KMS-11 (cell line): ENCODE data around the gene KANSL1.
A peak's percentile ranks its signal among the peaks of the same experiment; 100 is the strongest.

Experiments used
- H2AFZ ChIP-seq: fragments of 200-600 bp; sonication (generic); 2 replicates; pipeline ENCODE4 v1.6.1; 2016; ENCODE audit warnings: antibody characterized with exemption, mixed run types, low read depth
- H3K27ac ChIP-seq: fragments of 200-600 bp; sonication (generic); 2 replicates; pipeline ENCODE4 v1.6.1; 2016; ENCODE audit warnings: mild to moderate bottlenecking, mixed run types
- H3K27me3 ChIP-seq: fragments of 200-600 bp; sonication (generic); 2 replicates; pipeline ENCODE4 v1.6.1; 2017; ENCODE audit warnings: mild to moderate bottlenecking, low read depth, mixed run types, moderate library complexity; ENCODE audit not compliant: insufficient read depth
- H3K36me3 ChIP-seq: fragments of 200-600 bp; sonication (generic); 2 replicates; pipeline ENCODE4 v1.6.1; 2017; ENCODE audit warnings: mild to moderate bottlenecking, mixed run types; ENCODE audit not compliant: insufficient read depth
- H3K4me1 ChIP-seq: fragments of 200-600 bp; sonication (generic); 2 replicates; pipeline ENCODE4 v1.6.1; 2016; ENCODE audit warnings: mild to moderate bottlenecking, low read depth, mixed run types; ENCODE audit not compliant: poor library complexity, severe bottlenecking
- H3K4me2 ChIP-seq: fragments of 200-600 bp; sonication (generic); 2 replicates; pipeline ENCODE4 v1.7.0; 2016; ENCODE audit warnings: mild to moderate bottlenecking, mixed run types
- H3K4me3 ChIP-seq: fragments of 200-600 bp; sonication (generic); IDR thresholded peaks from 2 replicates; pipeline ENCODE4 v1.6.1; 2017; ENCODE audit warnings: low read depth, low read length, mixed read lengths; ENCODE audit not compliant: insufficient read depth
- H3K79me2 ChIP-seq: fragments of 200-600 bp; sonication (generic); 2 replicates; pipeline ENCODE4 v1.6.1; 2016; ENCODE audit warnings: low read depth, mixed run types; ENCODE audit not compliant: insufficient read depth
- H3K9ac ChIP-seq: fragments of 200-600 bp; sonication (generic); 2 replicates; pipeline ENCODE4 v1.6.1; 2016; ENCODE audit warnings: mild to moderate bottlenecking, mixed run types
- H4K20me1 ChIP-seq: fragments of 200-600 bp; sonication (generic); 2 replicates; pipeline ENCODE4 v1.6.1; 2016; ENCODE audit warnings: mild to moderate bottlenecking, mixed run types; ENCODE audit not compliant: insufficient read depth
- CTCF ChIP-seq: fragments of 200-600 bp; sonication (generic); conservative IDR thresholded peaks from 2 replicates; pipeline ENCODE4 v1.6.1; 2017; ENCODE audit warnings: low read depth, mild to moderate bottlenecking, antibody characterized with exemption, low read length, moderate library complexity, mixed read lengths

Gene KANSL1

GRCh38 chr17:46121841-46122485 is 71.3 kb downstream of the KANSL1 start:
- H3K4me1 ChIP-seq: peaks cover 97% of the 10 kb centered on the region
- no peak for TF ChIP-seq CTCF
- peak overlapping the region; percentile 58 for H3K4me2 ChIP-seq
- H3K27ac ChIP-seq: peak overlapping the region; percentile 68
- peak overlapping the region; percentile 11; the same call in 1 of the 2 replicates for H3K9ac ChIP-seq
- H4K20me1 ChIP-seq: no peaks in the 10 kb centered on the region; the same call in none of the 2 replicates
- no peak overlapping the region for H3K4me3 ChIP-seq
- H3K79me2 ChIP-seq: peaks cover 93% of the 10 kb centered on the region
- H3K36me3 ChIP-seq: no peaks in the 10 kb centered on the region
- H2AFZ ChIP-seq: no peak overlapping the region
- no peaks in the 10 kb centered on the region for H3K27me3 ChIP-seq

- Histone ChIP-seq H3K27me3 (no peaks in the 10 kb centered on the region), H3K36me3 (no peaks in the 10 kb centered on the region), H4K20me1 (no peaks in the 10 kb centered on the region; the same call in 1 of the 2 replicates), H3K4me3 (no peak overlapping the region), H3K4me2 (peak overlapping the region; percentile 58), H3K79me2 (peaks cover 93% of the 10 kb centered on the region), H3K4me1 (peaks cover 97% of the 10 kb centered on the region), H3K9ac (peak overlapping the region; percentile 11; the same call in 1 of the 2 replicates), H2AFZ (no peak overlapping the region), H3K27ac (peak overlapping the region; percentile 68)
- TF ChIP-seq CTCF: no peak
Measured at GRCh38 chr17:46121165-46121764, 72.0 kb downstream of the KANSL1 start.

GRCh38 chr17:46120537-46120936 is 72.7 kb downstream of the KANSL1 start:
- H3K4me2 ChIP-seq: peak overlapping the region; percentile 58
- H3K27ac ChIP-seq: peak overlapping the region; percentile 68
- no peak for TF ChIP-seq CTCF
- no peaks in the 10 kb centered on the region; the same call in none of the 2 replicates for H4K20me1 ChIP-seq
- no peaks in the 10 kb centered on the region for H3K27me3 ChIP-seq
- H3K36me3 ChIP-seq: no peaks in the 10 kb centered on the region
- H3K79me2 ChIP-seq: peaks cover 93% of the 10 kb centered on the region
- no peak overlapping the region; the same call in 1 of the 2 replicates for H3K9ac ChIP-seq
- H3K4me3 ChIP-seq: no peak overlapping the region
- H3K4me1 ChIP-seq: peaks cover 97% of the 10 kb centered on the region
- H2AFZ ChIP-seq: no peak overlapping the region

GRCh38 chr17:46120078-46120477 is 73.2 kb downstream of the KANSL1 start:
- peak overlapping the region; percentile 68 for H3K27ac ChIP-seq
- peaks cover 97% of the 10 kb centered on the region for H3K4me1 ChIP-seq
- H2AFZ ChIP-seq: no peak overlapping the region
- no peak overlapping the region for H3K4me3 ChIP-seq
- no peak for TF ChIP-seq CTCF
- H4K20me1 ChIP-seq: no peaks in the 10 kb centered on the region; the same call in none of the 2 replicates
- no peaks in the 10 kb centered on the region for H3K36me3 ChIP-seq
- H3K9ac ChIP-seq: peak overlapping the region; percentile 3; the same call in 1 of the 2 replicates
- H3K4me2 ChIP-seq: peak overlapping the region; percentile 58
- no peaks in the 10 kb centered on the region for H3K27me3 ChIP-seq
- H3K79me2 ChIP-seq: peaks cover 93% of the 10 kb centered on the region
